UCSD-AML1 (cell line): ENCODE measurements around the gene PAPLN.

Source experiments
- DNase-seq: peaks from one replicate; lab custom pipeline; 2025; ENCODE audit not compliant: unreplicated experiment; lab: John Stamatoyannopoulos, UW

The PAPLN gene

GRCh38 chr14:73245480-73246325 is 8.4 kb downstream of the PAPLN start:
- peak; percentile 80 for DNase-seq

- DNase-seq: no peak
Observed at GRCh38 chr14:73246387-73247150, 9.3 kb downstream of the PAPLN start.

- DNase-seq: no peak
Observed at GRCh38 chr14:73248108-73248868, 11.0 kb downstream of the PAPLN start.

GRCh38 chr14:73249108-73249507 is 11.8 kb downstream of the PAPLN start:
- no peak for DNase-seq

- no peak for DNase-seq
Observed at GRCh38 chr14:73249564-73250316, 12.4 kb downstream of the PAPLN start.

- no peak for DNase-seq
Observed at GRCh38 chr14:73250317-73250713, 13.0 kb downstream of the PAPLN start.

GRCh38 chr14:73250781-73251500 is 13.6 kb downstream of the PAPLN start:
- no peak for DNase-seq

- no peak for DNase-seq
Observed at GRCh38 chr14:73251516-73252215, 14.4 kb downstream of the PAPLN start.

GRCh38 chr14:73252491-73253322 is 15.4 kb downstream of the PAPLN start:
- no peak for DNase-seq

- no peak for DNase-seq
Observed at GRCh38 chr14:73253323-73253610, 16.0 kb downstream of the PAPLN start.

- no peak for DNase-seq
Observed at GRCh38 chr14:73253721-73254120, 16.4 kb downstream of the PAPLN start.

GRCh38 chr14:73254247-73255004 is 17.1 kb downstream of the PAPLN start:
- no peak for DNase-seq

- DNase-seq: no peak
Observed at GRCh38 chr14:73255005-73255400, 17.7 kb downstream of the PAPLN start.

- no peak for DNase-seq
Observed at GRCh38 chr14:73255693-73256225, 18.5 kb downstream of the PAPLN start.

- no peak for DNase-seq
Observed at GRCh38 chr14:73258076-73258475, 20.8 kb downstream of the PAPLN start.

- DNase-seq: no peak
Observed at GRCh38 chr14:73258845-73259611, 21.7 kb downstream of the PAPLN start.

GRCh38 chr14:73259837-73260236 is 22.5 kb downstream of the PAPLN start:
- no peak for DNase-seq
